HepG2 (cell line): ENCODE measurements around the gene PFDN2. TPM values are rescaled to one million over a fixed set of nuclear protein-coding genes. Genes with fewer than 3 reads are reported as not detected.

ENCODE experiments used
- CENPX ChIP-seq: sonication (generic); formaldehyde crosslinking; IDR thresholded peaks from 2 replicates; pipeline ENCODE4 v1.9.0; 2021; ENCODE audit warnings: mild to moderate bottlenecking, missing genetic modification reagents, moderate library complexity
- FOSL2 ChIP-seq: sonication (generic); formaldehyde crosslinking; IDR thresholded peaks from 2 replicates; pipeline ENCODE4 v1.4.0; 2020; ENCODE audit warnings: missing genetic modification reagents
- HNRNPLL ChIP-seq: fragments of 200-400 bp; formaldehyde crosslinking; IDR thresholded peaks from 2 replicates; pipeline ENCODE4 v1.6.1; 2017; ENCODE audit warnings: mild to moderate bottlenecking, low read depth, low read length; ENCODE audit not compliant: poor library complexity, severe bottlenecking
- KLF11 ChIP-seq: IDR thresholded peaks from 2 replicates; pipeline ENCODE4 v1.6.1; 2016; ENCODE audit warnings: missing compliant biosample characterization
- MAZ ChIP-seq, 2 experiments: sonication (generic) in 1 of 2; formaldehyde crosslinking in 1 of 2; IDR thresholded peaks; 2 replicates each; pipeline versions ENCODE4 v1.5.0 to v1.6.1; 2012 to 2020; ENCODE audit warnings: low read depth in 2 of 2, mild to moderate bottlenecking in 2 of 2, borderline replicate concordance in 1 of 2, improper control_type of control experiment in 1 of 2, low read length in 1 of 2, missing genetic modification reagents in 1 of 2, moderate library complexity in 1 of 2
- NCOR1 ChIP-seq: fragments of 200-600 bp; sonication (generic); IDR thresholded peaks from 2 replicates; pipeline ENCODE4 v1.7.0; 2017; ENCODE audit warnings: antibody characterized with exemption, low read length, borderline replicate concordance
- REXO4 ChIP-seq: sonication (generic); formaldehyde crosslinking; IDR thresholded peaks from 2 replicates; pipeline ENCODE4 v1.8.0; 2022; ENCODE audit warnings: missing genetic modification reagents, mild to moderate bottlenecking, borderline replicate concordance
- SALL2 ChIP-seq: sonication (generic); formaldehyde crosslinking; IDR thresholded peaks from 2 replicates; pipeline ENCODE4 v1.8.1; 2023; ENCODE audit warnings: mild to moderate bottlenecking, missing genetic modification reagents, inconsistent platforms
- TOPORS ChIP-seq: sonication (generic); formaldehyde crosslinking; IDR thresholded peaks from 2 replicates; pipeline ENCODE4 v1.8.0; 2023; ENCODE audit warnings: mild to moderate bottlenecking, missing genetic modification reagents
- ZFP1 ChIP-seq: IDR thresholded peaks from 2 replicates; pipeline ENCODE4 v1.6.1; 2016
- ZKSCAN1 ChIP-seq: fragments of 150-350 bp; IDR thresholded peaks from 2 replicates; pipeline ENCODE4 v1.6.1; 2014; ENCODE audit warnings: low read length
- ZNF572 ChIP-seq: sonication (generic); formaldehyde crosslinking; IDR thresholded peaks from 2 replicates; pipeline ENCODE4 v1.5.1; 2020; ENCODE audit warnings: mild to moderate bottlenecking, missing genetic modification reagents
- ZNF652 ChIP-seq: IDR thresholded peaks from 2 replicates; pipeline ENCODE4 v1.6.1; 2016; ENCODE audit warnings: low read depth, borderline replicate concordance
- polyA plus RNA-seq, 8 experiments: library from polyadenylated mRNA; depleted of rRNA in 3 of 8; stranded (reverse) in 7 of 8; unstranded in 1 of 8; fragments of >200 nt; fragmentation: Illumina TruSeq in 4 of 8; extraction: Trizol in 4 of 8; gene quantifications; 2 replicates each; pipeline versions ENCODE4 v1.2.1 to v1.2.3, GENCODE V29; 2011 to 2016; ENCODE audit warnings: low read depth in 4 of 8, missing spikeins in 1 of 8, mixed read lengths in 1 of 8; ENCODE audit not compliant: insufficient read depth in 1 of 8
- total RNA-seq, 5 experiments: library from RNA; depleted of rRNA; stranded (reverse); fragments of >200 nt; fragmentation: Illumina TruSeq; extraction: Trizol; gene quantifications; 2 replicates each; pipeline ENCODE4 v1.2.3, GENCODE V29; 2016; ENCODE audit warnings: low read depth in 1 of 5
- TF ChIP-seq, protein P1 (sequence below): sonication (generic); formaldehyde crosslinking; IDR thresholded peaks from 2 replicates; pipeline ENCODE4 v1.4.0; 2020; ENCODE audit warnings: mild to moderate bottlenecking, missing genetic modification reagents
- TF ChIP-seq, protein P2 (sequence below): sonication (generic); formaldehyde crosslinking; IDR thresholded peaks from 2 replicates; pipeline ENCODE4 v1.8.1; 2023; ENCODE audit warnings: mild to moderate bottlenecking, inconsistent platforms, moderate library complexity, missing genetic modification reagents, borderline replicate concordance
- TF ChIP-seq, protein P3 (sequence below): IDR thresholded peaks from 2 replicates; pipeline ENCODE4 v1.6.1; 2018; ENCODE audit warnings: missing genetic modification reagents
- TF ChIP-seq, protein P4 (sequence below): sonication (generic); formaldehyde crosslinking; IDR thresholded peaks from 2 replicates; pipeline ENCODE4 v1.4.0; 2020; ENCODE audit warnings: mild to moderate bottlenecking, missing genetic modification reagents, borderline replicate concordance
- TF ChIP-seq, protein P5 (sequence below): sonication (generic); formaldehyde crosslinking; IDR thresholded peaks from 2 replicates; pipeline ENCODE4 v1.5.0; 2020; ENCODE audit warnings: mild to moderate bottlenecking, missing genetic modification reagents
- TF ChIP-seq, protein P6 (sequence below): IDR thresholded peaks from 2 replicates; pipeline ENCODE4 v1.6.1; 2016; ENCODE audit warnings: low read depth, borderline replicate concordance

PFDN2 gene
- total and polyA plus RNA-seq, 2 of the 13 experiments (the other 11 are each of a cell fraction or from before 2014, with no cell fraction given) = 62.6 to 63.6 TPM

DNA sequence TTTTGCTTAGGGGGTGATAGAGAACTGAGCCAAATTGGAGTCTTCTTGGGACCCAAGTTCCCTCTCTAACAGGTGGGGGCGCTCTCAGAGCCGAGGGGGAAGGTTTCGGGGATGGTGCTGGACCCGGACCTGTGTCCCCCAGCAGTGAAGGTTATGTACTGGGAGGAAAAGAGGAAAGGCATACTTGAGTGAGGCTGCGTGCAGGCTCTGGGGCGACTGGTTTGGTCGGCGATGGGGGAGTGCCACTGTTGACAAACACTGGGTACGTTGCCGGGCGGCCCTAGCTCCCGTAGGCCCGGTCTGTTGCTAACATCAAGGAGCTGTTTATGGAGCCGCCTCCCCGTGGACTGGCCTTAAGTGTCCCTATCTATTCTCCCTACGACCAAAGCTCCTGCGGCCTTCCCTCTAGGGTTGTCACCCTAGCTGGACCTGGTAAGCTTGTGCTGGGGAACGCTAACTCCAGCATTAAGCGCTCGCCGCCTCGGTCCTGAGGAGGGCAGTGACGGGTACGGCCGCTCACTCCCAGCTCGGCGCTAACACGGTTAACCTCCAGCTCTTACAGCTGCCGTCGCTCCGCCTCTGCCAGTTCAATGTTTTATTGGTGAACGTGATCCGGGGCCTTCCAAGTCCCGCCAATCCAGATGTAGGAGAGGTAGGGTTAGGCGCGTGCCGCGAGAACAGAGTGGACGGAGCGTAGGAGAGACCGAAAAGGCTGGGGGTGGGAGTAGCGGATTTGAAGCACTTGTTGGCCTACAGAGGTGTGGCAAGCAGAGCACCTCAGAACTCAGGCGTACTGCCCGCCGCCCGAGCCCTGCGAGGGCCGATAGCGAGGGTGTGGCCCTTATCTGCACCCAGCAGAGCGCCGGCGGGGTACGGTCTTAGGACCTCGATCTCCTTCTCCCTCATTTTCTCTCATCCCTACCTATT, 48.2 kb upstream of the PFDN2 start, which contains the start of gene PPOX (continued):
- TF ChIP-seq HNRNPLL (peak; percentile 55), KLF11 (no peak; the same call in 1 of the 2 replicates), ZKSCAN1 (no peak), NCOR1 (no peak), REXO4 (CRISPR knock-in tag) (no peak), MAZ (IDR thresholded peaks at IDR 0.05; ENCODE audit: borderline replicate concordance, low read depth, low read length) (peak; percentile 62; the same call in 1 of the 2 replicates), MAZ (CRISPR knock-in tag; IDR thresholded peaks at IDR 0.05; ENCODE audit: low read depth) (peak; percentile 86), FOSL2 (CRISPR knock-in tag) (no peak), ZNF652 (peak; percentile 100), SALL2 (CRISPR knock-in tag) (peak; percentile 82), CENPX (CRISPR knock-in tag) (no peak), ZNF572 (CRISPR knock-in tag) (no peak), ZFP1 (CRISPR knock-in tag) (peak; percentile 48; the same call in 1 of the 2 replicates), TOPORS (CRISPR knock-in tag) (no peak)
- TF ChIP-seq, protein P1, sequence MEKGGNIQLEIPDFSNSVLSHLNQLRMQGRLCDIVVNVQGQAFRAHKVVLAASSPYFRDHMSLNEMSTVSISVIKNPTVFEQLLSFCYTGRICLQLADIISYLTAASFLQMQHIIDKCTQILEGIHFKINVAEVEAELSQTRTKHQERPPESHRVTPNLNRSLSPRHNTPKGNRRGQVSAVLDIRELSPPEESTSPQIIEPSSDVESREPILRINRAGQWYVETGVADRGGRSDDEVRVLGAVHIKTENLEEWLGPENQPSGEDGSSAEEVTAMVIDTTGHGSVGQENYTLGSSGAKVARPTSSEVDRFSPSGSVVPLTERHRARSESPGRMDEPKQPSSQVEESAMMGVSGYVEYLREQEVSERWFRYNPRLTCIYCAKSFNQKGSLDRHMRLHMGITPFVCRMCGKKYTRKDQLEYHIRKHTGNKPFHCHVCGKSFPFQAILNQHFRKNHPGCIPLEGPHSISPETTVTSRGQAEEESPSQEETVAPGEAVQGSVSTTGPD (CRISPR knock-in tag) = 0 out of 2 replicates have a peak, but pooled peaks have one; percentile 20
- TF ChIP-seq, protein P2, sequence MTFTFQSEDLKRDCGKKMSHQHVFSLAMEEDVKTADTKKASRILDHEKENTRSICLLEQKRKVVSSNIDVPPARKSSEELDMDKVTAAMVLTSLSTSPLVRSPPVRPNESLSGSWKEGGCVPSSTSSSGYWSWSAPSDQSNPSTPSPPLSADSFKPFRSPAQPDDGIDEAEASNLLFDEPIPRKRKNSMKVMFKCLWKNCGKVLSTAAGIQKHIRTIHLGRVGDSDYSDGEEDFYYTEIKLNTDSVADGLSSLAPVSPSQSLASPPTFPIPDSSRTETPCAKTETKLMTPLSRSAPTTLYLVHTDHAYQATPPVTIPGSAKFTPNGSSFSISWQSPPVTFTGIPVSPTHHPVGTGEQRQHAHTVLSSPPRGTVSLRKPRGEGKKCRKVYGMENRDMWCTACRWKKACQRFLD (CRISPR knock-in tag) = peak; percentile 12; the same call in 1 of the 2 replicates
- TF ChIP-seq, protein P3, sequence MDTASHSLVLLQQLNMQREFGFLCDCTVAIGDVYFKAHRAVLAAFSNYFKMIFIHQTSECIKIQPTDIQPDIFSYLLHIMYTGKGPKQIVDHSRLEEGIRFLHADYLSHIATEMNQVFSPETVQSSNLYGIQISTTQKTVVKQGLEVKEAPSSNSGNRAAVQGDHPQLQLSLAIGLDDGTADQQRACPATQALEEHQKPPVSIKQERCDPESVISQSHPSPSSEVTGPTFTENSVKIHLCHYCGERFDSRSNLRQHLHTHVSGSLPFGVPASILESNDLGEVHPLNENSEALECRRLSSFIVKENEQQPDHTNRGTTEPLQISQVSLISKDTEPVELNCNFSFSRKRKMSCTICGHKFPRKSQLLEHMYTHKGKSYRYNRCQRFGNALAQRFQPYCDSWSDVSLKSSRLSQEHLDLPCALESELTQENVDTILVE = 0 out of 2 replicates have a peak, but pooled peaks have one; percentile 73
- TF ChIP-seq, protein P4, sequence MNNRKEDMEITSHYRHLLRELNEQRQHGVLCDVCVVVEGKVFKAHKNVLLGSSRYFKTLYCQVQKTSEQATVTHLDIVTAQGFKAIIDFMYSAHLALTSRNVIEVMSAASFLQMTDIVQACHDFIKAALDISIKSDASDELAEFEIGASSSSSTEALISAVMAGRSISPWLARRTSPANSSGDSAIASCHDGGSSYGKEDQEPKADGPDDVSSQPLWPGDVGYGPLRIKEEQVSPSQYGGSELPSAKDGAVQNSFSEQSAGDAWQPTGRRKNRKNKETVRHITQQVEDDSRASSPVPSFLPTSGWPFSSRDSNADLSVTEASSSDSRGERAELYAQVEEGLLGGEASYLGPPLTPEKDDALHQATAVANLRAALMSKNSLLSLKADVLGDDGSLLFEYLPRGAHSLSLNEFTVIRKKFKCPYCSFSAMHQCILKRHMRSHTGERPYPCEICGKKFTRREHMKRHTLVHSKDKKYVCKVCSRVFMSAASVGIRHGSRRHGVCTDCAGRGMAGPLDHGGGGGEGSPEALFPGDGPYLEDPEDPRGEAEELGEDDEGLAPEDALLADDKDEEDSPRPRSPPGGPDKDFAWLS (CRISPR knock-in tag) = no peak
- TF ChIP-seq, protein P5, sequence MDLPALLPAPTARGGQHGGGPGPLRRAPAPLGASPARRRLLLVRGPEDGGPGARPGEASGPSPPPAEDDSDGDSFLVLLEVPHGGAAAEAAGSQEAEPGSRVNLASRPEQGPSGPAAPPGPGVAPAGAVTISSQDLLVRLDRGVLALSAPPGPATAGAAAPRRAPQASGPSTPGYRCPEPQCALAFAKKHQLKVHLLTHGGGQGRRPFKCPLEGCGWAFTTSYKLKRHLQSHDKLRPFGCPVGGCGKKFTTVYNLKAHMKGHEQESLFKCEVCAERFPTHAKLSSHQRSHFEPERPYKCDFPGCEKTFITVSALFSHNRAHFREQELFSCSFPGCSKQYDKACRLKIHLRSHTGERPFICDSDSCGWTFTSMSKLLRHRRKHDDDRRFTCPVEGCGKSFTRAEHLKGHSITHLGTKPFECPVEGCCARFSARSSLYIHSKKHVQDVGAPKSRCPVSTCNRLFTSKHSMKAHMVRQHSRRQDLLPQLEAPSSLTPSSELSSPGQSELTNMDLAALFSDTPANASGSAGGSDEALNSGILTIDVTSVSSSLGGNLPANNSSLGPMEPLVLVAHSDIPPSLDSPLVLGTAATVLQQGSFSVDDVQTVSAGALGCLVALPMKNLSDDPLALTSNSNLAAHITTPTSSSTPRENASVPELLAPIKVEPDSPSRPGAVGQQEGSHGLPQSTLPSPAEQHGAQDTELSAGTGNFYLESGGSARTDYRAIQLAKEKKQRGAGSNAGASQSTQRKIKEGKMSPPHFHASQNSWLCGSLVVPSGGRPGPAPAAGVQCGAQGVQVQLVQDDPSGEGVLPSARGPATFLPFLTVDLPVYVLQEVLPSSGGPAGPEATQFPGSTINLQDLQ = no peak
- TF ChIP-seq, protein P6, sequence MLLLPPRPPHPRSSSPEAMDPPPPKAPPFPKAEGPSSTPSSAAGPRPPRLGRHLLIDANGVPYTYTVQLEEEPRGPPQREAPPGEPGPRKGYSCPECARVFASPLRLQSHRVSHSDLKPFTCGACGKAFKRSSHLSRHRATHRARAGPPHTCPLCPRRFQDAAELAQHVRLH (CRISPR knock-in tag) = no peak
